Breast epithelium (tissue), 3 donors: ENCODE results near the gene COL5A1.

Experiments
- CTCF ChIP-seq, 3 donors: fragments of 450-650 bp; IDR thresholded peaks; one replicate each; pipeline ENCODE4 v1.5.1; 2016 to 2017; ENCODE audit warnings: antibody characterized with exemption in 3 of 3, mild to moderate bottlenecking in 3 of 3, moderate library complexity in 3 of 3
- POLR2A ChIP-seq: fragments of 450-650 bp; IDR thresholded peaks from one replicate; pipeline ENCODE4 v1.6.1; 2016; ENCODE audit warnings: antibody characterized with exemption, mild to moderate bottlenecking, moderate library complexity
- POLR2AphosphoS5 ChIP-seq, 3 donors: sonication (generic); formaldehyde crosslinking; IDR thresholded peaks; one replicate each; pipeline ENCODE4 v1.6.1; 2017; ENCODE audit warnings: antibody characterized with exemption in 3 of 3

DNA sequence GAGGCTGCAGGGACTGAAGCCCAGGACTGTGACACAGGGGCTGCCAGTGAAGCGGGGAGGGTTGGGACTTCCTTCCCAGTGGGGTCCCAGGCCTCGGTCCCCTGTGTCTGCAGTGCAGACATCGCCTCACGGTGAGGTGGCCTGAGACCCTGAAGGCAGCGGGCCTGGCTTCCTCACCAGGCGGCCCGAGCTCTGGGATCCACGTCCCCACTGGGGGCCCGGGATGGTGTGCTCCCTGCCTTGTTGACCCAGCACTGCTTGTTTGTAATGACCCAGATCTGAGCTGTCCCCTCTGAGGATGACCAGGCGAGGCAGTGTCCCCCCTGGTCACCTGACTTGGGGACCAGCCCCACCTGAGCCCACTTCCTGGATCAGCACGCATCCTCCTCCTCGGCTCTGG lies 53.1 kb downstream of the COL5A1 start:
- no peak for TF ChIP-seq CTCF (IDR thresholded peaks at IDR 0.05)
- no peak for TF ChIP-seq POLR2A
- TF ChIP-seq POLR2AphosphoS5 (IDR thresholded peaks at IDR 0.05): no peak
